GM12801 (cell line): Measurements from ENCODE around the gene TBC1D16.
A peak's percentile ranks its signal among the peaks of the same experiment; 100 is the strongest.

Experiments
- TF ChIP-seq, protein P1 (sequence below): IDR thresholded peaks from one replicate; pipeline ENCODE4 v1.5.1; 2011; ENCODE audit warnings: control low read depth; ENCODE audit not compliant: insufficient read length; ENCODE audit errors: extremely low read depth

The TBC1D16 gene

DNA sequence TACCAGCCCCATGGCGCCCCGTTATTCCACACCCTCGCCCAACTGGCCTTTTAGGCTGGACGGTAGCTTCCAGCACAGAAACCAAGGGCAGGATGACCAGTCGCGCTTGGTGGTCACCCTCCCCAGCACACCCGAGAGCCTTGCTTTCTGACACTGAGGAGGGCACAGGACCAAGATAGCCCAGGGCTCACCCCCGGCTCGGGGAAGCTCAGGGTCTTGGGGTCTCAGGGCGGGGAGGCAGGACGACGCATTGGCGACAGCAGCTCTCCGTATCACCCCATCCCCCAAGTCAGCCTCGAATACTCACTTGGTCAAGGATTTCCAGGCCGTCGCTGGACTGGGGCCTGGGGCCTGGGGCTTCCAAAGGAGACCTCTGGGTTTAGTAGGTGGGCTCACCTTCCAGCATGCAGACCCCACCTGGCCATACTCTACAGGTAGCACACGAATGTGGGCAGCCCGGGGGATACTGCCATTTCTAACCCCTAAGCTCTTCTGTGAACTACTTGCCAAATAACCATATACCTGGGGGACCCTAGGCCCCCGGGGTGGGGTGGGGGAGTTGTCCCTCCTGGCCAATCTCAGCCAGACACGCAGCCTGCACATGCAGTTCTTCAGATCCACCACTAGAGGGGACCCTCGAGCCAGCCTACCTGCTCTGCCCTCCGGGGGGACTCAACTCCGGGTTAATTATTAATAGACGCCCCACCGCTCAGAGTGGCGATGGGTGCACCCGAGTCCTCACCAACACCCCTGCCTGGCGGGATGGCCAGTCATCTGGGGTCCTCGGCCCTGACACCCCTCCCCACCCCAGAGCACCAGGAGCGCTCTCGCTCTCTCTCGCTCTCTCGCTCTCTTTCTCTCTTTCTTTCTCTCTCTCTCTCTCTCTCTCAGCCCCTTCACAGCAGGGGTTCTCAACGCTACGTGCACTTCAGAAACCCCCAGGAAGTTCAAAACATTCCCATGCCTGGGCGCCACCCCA is 30.0 kb downstream of the TBC1D16 start:
- TF ChIP-seq, protein P1, sequence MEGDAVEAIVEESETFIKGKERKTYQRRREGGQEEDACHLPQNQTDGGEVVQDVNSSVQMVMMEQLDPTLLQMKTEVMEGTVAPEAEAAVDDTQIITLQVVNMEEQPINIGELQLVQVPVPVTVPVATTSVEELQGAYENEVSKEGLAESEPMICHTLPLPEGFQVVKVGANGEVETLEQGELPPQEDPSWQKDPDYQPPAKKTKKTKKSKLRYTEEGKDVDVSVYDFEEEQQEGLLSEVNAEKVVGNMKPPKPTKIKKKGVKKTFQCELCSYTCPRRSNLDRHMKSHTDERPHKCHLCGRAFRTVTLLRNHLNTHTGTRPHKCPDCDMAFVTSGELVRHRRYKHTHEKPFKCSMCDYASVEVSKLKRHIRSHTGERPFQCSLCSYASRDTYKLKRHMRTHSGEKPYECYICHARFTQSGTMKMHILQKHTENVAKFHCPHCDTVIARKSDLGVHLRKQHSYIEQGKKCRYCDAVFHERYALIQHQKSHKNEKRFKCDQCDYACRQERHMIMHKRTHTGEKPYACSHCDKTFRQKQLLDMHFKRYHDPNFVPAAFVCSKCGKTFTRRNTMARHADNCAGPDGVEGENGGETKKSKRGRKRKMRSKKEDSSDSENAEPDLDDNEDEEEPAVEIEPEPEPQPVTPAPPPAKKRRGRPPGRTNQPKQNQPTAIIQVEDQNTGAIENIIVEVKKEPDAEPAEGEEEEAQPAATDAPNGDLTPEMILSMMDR = peak; percentile 46

DNA sequence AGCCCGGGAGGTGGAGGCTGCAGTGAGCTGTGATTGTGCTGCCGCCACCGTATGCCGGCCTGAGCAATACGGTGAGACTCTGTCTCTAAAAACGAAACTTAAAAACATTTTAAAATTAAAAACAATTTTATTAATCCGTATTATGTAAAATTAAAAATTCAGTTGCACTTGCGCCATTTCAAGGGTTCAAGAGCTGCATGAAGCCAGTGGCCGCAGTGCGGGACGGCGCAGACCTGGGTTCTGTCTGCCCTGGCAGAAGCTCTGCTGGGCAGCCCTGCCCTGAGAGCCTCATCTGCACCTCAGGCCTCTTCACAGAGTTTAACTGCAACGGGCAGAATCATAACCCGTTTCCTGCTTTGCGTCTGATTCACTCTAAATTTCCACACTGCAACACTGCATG is 31.7 kb downstream of the TBC1D16 start:
- TF ChIP-seq, protein P1 = no peak

DNA sequence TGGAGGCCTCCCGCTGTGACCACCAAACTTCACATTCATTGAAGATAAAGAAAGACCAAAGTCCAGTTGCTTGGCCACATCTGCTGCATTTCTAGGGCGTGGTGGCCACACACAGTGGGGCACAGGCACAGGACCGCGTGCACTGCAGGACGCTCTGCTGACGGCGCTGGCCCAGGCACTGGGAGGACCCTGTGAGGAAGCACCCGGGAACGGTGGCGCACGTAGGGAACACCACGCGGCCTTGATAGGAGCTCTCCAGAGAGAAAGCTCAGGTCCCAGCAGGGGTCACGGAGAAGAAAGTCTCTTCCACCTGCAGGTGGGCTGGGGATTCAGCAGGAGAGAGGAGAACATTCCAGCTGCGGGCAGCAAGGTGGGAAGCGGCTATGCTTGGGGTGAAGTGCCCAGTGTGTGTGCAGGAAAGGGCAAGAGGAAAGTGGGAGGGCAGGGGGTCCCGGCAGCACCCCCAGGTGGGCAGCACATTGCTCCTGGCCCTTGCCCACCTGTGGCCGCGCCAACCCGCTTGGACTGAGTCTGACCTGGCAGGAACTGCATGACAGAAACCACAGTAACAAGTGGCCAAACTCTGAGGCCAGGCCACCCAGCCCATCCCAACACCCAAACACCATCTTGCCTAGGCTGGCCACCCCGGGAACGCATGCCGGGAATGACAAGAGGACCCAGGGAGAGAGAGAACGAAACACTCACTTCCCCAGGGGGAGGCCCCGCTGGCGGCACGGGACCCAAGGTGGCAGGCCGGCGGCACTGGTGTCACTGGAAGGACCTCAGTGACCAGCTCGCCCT is 32.8 kb downstream of the TBC1D16 start:
- TF ChIP-seq, protein P1 = no peak

DNA sequence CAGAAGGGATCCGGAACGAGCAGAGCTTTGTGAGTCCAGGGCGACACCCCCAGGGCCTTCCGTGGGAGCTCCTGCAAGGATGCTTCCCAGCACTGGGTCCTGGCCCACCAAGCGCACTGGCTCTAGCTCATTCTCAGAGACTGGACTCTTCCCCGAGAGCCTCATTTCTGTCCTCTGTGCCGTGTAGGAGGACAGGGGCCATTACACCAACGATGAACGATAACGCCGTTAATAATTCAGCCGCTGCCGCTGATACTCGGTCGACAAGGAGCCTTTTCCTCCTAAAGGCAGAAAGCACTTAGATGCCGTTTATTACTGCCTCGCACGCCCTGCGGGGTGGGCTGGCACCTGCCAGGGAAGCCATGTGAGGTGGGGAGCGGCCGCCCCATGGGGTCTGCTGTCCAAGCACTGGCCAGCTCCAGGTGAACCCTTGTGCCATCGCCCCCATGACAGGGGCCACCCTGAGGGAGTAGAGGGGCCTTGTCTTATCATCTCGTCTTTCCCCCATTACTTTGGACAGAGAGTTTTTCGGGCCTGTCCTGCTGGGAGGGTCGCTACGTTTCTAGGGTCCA is 33.5 kb downstream of the TBC1D16 start:
- TF ChIP-seq, protein P1 = no peak

DNA sequence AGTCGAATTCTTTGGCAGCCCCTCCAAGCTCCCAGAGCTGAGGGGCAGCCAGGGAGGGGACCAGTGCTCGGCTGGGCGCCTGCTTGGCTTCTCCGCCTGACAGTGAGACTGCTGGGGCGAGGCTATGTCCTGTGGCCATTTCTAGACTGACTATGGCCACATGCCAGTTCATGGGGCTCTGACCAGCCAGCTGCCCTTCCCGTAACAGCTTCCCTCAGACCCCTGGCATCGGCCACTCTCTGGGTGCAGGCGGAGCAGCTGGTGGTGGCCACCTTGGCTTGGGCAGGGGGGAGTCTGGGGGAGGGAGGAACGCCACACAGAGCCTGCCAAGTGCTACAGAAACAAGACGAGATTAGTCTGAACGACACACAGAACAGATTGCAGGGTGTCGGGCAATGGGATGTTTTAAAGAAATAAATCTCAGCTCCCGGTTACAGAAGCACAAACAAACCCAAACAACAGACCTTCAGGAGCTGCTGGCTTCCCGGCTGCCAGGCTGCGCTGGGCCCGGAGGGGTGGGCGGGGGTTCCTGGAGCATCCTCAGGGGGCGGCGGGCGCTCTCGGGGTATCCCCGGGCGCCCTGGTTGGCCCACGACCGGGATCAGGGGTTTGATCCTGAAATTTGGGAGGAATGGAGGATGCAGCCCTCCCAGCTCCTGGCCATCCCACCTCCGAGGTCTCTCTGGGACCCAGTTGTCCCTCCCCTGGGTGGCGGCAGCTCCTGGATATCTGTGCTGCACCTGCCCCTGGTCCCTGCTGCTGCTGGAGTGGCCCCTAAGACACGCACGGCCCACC is 34.5 kb downstream of the TBC1D16 start:
- TF ChIP-seq, protein P1 = no peak

DNA sequence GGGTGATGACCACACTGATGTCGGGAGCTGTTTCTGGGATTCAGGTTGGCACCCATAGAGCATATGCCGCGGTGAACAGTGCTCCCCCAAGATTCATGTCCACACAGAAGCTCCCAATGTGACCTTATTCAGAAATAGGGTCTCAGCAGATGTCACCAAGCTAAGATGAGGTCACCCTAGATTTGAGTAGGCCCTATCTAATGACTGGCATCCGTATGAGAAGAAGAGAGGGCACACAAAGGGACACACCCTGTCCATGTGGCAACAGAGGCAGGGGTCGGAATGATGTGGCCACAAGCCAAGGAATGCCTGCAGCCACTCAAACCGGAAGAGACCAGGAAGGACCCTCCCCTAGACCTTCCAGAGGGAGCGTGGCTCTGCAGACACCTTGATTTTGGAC is 35.5 kb downstream of the TBC1D16 start:
- TF ChIP-seq, protein P1 = no peak
